Large intestine (tissue), 3 donors: Measurements from ENCODE around the gene CD70. TPM values are rescaled to one million over a fixed set of nuclear protein-coding genes. Genes with fewer than 3 reads are reported as not detected.
"Not testable (repeated sequence)": the region's sequence is repeated elsewhere in the genome, so short reads cannot be mapped to it uniquely, and the experiment has no call there.

Source experiments
- DNase-seq, 2 donors: peaks; one replicate each; pipeline versions ENCODE4 v3.0.0 to v3.0.0-alpha.2; 2013
- H3K27ac ChIP-seq: one replicate; pipeline ENCODE4 v1.5.1; 2013; ENCODE audit warnings: low read length
- H3K27me3 ChIP-seq: 2 replicates; pipeline ENCODE4 v1.6.1; 2013; ENCODE audit warnings: low read length; ENCODE audit not compliant: control insufficient read depth, insufficient read depth
- H3K36me3 ChIP-seq: 2 replicates; pipeline ENCODE4 v1.6.1; 2013; ENCODE audit warnings: low read length; ENCODE audit not compliant: control insufficient read depth, insufficient read depth
- H3K4me1 ChIP-seq: one replicate; pipeline ENCODE4 v1.6.1; 2013; ENCODE audit warnings: low read length; ENCODE audit not compliant: control insufficient read depth, insufficient read depth
- H3K4me3 ChIP-seq: one replicate; pipeline ENCODE4 v1.5.1; 2013; ENCODE audit warnings: low read length
- H3K9me3 ChIP-seq: one replicate; pipeline ENCODE4 v1.6.1; 2013; ENCODE audit warnings: mild to moderate bottlenecking, low read depth, low read length, moderate library complexity; ENCODE audit not compliant: control insufficient read depth
- WGBS: methylation state at CpG from one replicate; pipeline ENCODE4 v1.1.5; 2013; ENCODE audit warnings: low lambda C conversion rate; ENCODE audit not compliant: insufficient coverage; 5-methylcytosine and 5-hydroxymethylcytosine counted together
- polyA plus RNA-seq: library from polyadenylated mRNA; unstranded; fragments of 120-200 nt; gene quantifications from one replicate; pipeline ENCODE4 v1.2.1, GENCODE V29; 2013

The CD70 gene
- polyA plus RNA-seq, 1 donor: not detected

DNA sequence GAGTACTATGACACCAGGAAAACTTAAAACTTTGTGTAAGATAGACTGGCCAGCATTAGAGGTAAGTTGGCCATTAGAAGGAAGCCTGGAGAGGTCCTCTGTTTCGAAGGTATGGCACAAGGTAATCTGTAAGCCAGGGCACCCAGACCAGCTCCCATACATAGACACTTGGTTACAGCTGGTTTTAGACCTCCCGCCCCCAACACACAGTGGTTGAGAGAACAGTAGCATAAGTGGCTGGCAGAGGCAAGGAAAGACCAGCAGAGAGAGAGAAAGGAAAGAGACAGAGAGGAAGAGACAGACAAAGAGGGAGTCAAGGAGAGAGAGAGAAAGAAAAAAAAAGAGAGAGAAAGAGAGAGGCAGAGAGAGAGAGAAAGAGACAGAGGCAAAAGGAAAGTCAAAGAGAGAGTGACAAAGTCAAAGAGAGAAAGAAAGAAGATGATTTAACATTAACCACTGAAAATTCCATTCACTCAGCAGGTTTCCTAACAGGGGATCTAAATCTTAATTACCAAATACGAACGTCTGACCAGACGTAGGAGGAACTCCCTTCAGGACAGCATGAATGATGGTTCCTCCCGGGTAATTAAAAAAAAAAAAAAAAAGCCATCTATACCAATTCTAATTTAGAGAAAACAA, 7.4 kb upstream of the CD70 start:
- H3K4me1 ChIP-seq, H3K27ac ChIP-seq, H3K4me3 ChIP-seq, H3K9me3 ChIP-seq, H3K36me3 ChIP-seq, H3K27me3 ChIP-seq, DNase-seq: not testable (repeated sequence)
- WGBS: no CpG with 5 or more reads among the region's 6 CpGs

DNA sequence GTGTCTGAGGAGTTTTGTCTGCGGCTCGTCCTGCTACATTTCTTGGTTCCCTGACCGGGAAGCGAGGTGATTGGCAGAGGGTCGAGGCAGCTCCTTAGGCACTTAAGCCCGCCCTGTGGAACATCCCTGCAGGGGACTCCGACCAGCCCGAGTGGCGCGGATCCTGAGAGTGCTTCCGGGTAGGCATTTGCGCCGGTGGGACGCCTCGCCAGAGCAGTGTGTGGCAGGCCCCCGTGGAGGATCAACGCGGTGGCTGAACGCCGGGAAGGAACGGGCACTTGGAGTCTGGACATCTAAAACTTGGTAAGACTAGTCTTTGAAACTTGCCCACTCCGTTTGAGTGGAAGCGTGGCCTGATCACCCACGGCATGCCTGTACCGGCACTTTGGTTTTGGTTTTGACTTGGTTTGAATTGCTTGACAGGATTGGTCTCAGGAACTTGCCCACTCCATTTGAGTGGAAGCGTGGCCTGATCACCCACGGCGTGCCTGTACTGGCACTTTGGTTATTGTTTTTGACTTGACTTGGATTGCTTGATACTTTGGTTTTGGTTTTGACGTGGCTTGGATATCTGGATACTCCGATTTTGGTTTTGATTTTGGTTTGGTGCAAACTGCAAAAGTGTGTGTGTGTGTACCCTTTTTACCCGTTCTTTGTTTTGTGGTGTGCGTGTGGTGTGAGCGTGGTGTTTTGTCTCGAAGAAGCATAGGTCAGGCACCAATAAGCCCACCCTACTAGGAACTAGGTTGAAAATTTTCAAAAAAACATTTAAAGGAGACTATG, 6.7 kb upstream of the CD70 start:
- H3K4me3 ChIP-seq, DNase-seq, H3K9me3 ChIP-seq, H3K27me3 ChIP-seq, H3K27ac ChIP-seq, H3K36me3 ChIP-seq, H3K4me1 ChIP-seq: not testable (repeated sequence)
- no CpG with 5 or more reads among the region's 34 CpGs for WGBS

DNA sequence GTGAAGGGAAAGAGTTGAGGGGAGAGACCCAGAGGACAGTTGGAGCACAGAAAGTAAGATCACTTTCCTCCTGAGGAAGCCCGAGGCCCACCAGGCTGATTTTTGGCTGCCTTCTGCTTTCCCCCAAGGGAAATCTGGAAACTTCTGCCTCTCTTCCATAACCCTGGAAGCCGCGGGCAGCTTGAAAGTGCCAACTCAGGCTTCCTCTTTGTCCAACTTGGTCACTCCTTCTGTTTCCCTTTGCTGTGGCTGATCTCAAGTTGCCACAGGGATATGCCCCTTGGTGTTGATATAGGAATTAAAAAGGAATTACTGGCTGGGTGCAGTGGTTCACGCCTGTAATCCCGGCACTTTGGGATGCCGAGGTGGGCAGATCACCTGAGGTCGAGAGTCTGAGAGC, 5.7 kb upstream of the CD70 start:
- DNase-seq: no peak
- WGBS: no CpG with 5 or more reads among the region's 7 CpGs
- peaks cover 14% of the 10 kb centered on the region for H3K27me3 ChIP-seq
- H3K36me3 ChIP-seq: no peaks in the 10 kb centered on the region
- no peaks in the 10 kb centered on the region for H3K4me1 ChIP-seq
- H3K27ac ChIP-seq: no peak overlapping the region
- H3K9me3 ChIP-seq: no peaks in the 10 kb centered on the region
- H3K4me3 ChIP-seq: no peak overlapping the region

DNA sequence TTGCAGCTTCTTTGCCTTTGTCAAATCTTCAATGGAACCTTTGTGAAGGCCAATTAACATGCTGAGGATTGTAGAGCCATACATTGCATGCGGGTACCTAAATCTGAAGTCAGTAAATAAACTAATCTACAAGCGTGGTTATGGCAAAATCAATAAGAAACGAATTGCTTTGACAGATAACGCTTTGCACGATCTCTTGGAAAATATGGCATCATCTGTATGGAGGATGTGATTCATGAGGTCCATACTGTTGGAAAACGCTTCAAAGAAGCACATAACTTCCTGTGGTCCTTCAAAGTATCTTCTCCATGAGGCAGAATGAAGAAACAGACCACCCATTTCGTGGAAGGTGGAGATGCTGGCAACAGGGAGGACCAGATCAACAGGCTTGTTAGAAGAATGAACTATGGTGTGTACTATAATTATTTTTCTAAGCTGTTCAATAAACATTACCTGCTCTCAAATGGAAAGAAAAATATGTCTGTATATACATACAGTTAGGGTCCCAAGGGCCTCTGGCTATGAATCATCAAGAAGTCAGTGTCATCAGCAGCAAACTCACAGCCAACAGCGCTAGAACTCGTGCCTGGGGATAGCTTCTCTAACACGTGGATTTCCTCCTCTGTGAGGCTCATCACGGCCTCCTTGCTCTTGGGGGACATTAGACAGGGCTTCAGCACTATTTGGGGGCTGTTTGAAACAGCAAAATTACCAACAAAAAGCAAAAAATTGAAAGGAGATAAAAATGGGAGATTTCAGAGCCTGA, 2.9 kb upstream of the CD70 start:
- DNase-seq: no peak
- WGBS: no CpG with 5 or more reads among the region's 11 CpGs
- H3K27me3 ChIP-seq: peaks cover 42% of the 10 kb centered on the region

DNA sequence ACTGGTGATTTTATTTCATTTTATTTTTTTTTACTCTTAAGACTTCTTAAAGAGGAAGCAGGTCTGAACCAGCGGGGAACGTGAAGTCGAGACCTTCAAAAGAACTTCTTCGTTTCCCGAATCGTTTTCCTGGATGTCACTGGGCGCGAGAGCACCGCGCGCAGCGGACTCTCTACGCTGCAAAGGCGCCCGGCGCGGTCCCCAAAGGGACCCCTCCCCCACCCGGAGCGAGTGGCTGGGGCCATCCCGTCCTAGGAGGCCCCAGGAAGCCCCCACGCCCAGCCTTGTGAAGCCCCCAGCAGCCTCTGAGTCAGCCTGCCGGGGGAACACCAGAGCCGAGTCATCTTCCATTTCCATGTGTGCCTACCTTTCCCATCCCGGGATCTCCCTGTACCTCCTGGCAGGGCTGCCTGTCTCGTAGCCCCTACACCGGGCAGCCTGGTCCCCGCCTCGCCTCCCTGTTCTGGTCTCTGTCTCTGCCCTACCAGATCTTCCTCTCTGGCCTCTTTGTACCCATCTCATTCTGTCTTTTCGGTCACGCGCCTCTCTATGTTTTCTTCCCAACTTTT, 608 bp downstream of the CD70 start:
- Histone ChIP-seq H3K27ac (no peak overlapping the region), H3K9me3 (no peaks in the 10 kb centered on the region), H3K27me3 (peaks cover 73% of the 10 kb centered on the region), H3K36me3 (no peaks in the 10 kb centered on the region), H3K4me3 (no peak overlapping the region), H3K4me1 (no peaks in the 10 kb centered on the region)
- no peak for DNase-seq
- 0% methylated on average over 5 of the region's 31 CpGs for WGBS

More for the DNA sequence above, 2.9 kb upstream of the CD70 start:
- no peak overlapping the region for H3K27ac ChIP-seq
- H3K9me3 ChIP-seq: no peaks in the 10 kb centered on the region
- H3K4me1 ChIP-seq: no peaks in the 10 kb centered on the region
- no peaks in the 10 kb centered on the region for H3K36me3 ChIP-seq
- H3K4me3 ChIP-seq: no peak overlapping the region

DNA sequence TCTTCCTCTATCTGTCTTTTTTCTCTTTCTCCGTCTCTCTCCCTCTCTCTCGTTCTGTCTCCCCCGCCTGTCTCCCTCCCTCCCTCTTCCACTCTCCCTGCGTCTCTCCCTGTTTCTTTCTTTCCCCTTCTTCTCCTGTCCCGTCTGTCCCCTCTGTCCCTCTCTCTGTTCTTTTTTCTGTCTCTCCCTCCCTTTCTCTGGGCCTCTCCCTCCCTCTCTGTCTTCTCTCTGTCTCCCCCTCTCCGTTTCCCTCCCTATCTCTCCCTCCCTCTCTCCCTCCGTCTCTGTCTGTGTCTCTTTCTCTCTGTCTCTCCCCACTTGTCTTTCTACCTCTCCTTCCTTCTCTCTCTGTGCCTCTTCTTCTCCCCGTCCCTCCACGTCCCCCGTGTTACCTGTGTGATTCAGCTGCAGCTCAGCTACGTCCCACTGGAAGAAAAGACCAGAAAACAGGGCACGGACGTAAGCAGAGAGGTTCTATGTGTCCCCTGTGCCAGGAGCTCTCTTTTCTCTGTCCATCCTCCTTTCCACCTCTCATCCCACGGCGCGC, 1.2 kb downstream of the CD70 start:
- Histone ChIP-seq H3K9me3 (no peaks in the 10 kb centered on the region), H3K27ac (no peak overlapping the region), H3K36me3 (no peaks in the 10 kb centered on the region), H3K4me1 (no peaks in the 10 kb centered on the region), H3K4me3 (no peak overlapping the region), H3K27me3 (peaks cover 73% of the 10 kb centered on the region)
- WGBS: 1% methylated on average over 10 of the region's 16 CpGs
- DNase-seq: no peak

DNA sequence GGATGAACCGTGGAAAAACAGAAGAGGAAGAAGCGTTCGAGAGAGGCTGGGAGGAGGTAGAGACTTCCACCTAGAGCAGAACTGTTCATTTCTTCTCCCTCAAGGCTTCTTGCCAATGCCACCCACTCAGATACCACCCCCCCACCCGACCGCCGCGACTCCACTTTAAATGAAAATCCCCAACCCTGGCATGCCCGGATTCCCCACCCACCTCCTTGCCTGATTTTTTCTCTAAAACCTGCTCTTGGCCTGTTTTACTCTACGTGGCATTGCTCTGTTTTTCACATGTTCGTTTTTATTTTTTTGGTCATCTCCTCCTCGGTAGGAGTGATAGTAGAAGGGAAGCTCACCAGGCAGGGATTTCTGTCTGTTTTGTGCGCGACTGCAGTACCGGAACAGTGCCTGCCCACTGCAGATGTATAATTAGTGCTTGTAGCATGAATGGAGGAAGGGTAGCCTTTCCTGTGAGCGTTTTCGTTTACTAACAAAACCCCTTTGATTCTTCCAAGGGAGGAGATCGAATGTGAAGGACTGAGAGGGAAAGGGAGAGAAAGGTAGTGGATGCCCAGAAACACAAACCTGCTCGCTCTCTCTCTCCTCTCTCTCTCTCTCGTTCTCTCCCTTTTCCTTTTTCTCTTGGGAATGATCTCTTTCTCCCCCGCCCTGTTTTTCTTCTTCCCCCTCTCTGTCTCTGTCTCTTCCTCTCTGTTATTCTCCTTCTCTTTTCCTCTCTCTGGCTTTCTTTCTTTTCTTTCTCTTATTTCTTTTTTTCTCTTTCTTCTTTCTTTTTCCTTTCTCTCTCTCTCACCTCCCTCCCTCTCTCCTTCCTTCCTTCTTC, 2.2 kb downstream of the CD70 start:
- Histone ChIP-seq H3K36me3 (no peaks in the 10 kb centered on the region), H3K27me3 (peaks cover 66% of the 10 kb centered on the region), H3K9me3 (no peaks in the 10 kb centered on the region), H3K27ac (no peak overlapping the region), H3K4me1 (no peaks in the 10 kb centered on the region), H3K4me3 (no peak overlapping the region)
- DNase-seq: no peak
- 6% methylated on average over 4 of the region's 20 CpGs for WGBS

DNA sequence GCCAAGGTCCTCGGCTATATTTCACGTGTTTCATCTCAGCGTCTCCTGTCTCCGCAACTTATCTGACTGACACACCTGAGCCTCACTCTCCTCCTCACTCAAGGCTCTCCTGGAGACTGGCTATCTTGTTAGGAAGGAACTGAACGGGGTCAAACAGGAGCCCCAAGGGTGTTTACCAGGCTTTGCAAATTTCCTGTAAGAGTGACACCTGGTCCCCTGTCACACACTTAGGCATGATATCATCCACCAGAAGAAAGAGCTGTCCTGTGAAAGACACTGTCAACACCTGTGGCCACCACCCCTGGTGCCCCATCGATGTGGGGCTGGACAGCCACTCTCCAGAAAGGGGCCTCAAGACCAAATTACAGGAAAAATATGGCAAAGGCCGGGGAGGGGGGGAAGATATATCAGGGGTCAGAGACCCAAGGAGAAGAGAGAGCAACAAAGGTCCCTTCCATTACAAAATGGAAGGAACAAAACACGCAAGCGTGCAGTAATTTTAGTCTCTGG, 2.9 kb downstream of the CD70 start:
- Histone ChIP-seq H3K27ac (no peak overlapping the region), H3K9me3 (no peaks in the 10 kb centered on the region), H3K4me1 (no peaks in the 10 kb centered on the region), H3K4me3 (no peak overlapping the region), H3K36me3 (no peaks in the 10 kb centered on the region), H3K27me3 (peaks cover 65% of the 10 kb centered on the region)
- 20% methylated on average over 1 of the region's 9 CpGs for WGBS
- DNase-seq: no peak

DNA sequence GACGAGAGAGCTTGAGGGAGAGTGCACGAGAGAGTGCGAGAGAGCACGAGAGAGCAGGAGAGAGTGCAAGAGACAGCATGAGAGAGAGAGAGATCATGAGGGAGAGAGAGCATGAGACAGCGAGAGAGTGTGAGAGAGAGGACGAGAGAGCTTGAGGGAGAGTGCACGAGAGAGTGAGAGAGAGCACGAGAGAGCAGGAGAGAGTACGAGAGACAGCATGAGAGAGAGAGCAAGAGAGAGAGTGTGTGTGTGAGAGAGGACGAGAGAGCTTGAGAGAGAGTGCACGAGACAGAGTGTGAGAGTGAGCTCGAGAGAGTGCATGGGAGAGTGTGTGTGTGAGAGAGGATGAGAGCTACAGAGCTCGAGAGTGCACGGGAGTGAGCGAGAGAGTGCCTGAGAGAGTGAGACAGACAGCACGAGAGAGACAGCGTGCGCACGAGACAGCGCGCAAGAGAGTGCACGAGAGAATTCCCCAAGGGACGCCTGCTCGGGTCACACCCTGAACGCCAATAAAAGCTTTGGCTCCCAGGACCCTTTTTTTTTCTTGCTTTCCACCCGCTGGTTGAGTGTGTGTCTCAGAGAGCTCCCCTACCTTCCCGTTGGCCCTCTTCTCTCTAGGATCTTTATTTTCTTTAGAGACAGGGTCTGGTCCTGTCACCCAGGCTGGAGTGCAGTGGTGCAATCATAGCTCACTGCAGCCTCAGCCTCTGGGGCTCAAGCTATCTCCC, 3.7 kb downstream of the CD70 start:
- H3K4me1 ChIP-seq: no peaks in the 10 kb centered on the region
- no peak for DNase-seq
- H3K9me3 ChIP-seq: no peaks in the 10 kb centered on the region
- no peak overlapping the region for H3K4me3 ChIP-seq
- H3K36me3 ChIP-seq: no peaks in the 10 kb centered on the region
- peaks cover 61% of the 10 kb centered on the region for H3K27me3 ChIP-seq
- WGBS: 2% methylated on average over 14 of the region's 27 CpGs
- H3K27ac ChIP-seq: no peak overlapping the region
